ENCODE results near the gene PLD1. TPM values are rescaled to one million over a fixed set of nuclear protein-coding genes. Genes with fewer than 3 reads are reported as not detected.
"Not testable (repeated sequence)": the region's sequence is repeated elsewhere in the genome, so short reads cannot be mapped to it uniquely, and the experiment has no call there.

PLD1 gene
- polyA plus RNA-seq, 4 donors = 35.9 to 99.1 (median 72.1) TPM

GRCh38 chr3:171824824-171825221 is 14.5 kb upstream of the PLD1 start:
- H3K4me1 ChIP-seq (ENCODE audit: control insufficient read depth in 3 of 3, insufficient read depth in 2 of 3, low read depth in 1 of 3, low read length in 2 of 3) = peaks cover 0 to 10% (median 5%) of the 10 kb centered on the region in 3 donors
- no peak for FAIRE-seq
- H3K4me3 ChIP-seq (ENCODE audit: low read depth in 1 of 3, low read length in 3 of 3) = no peak overlapping the region
- H3K36me3 ChIP-seq (ENCODE audit: control insufficient read depth in 3 of 3, insufficient read depth in 2 of 3, low read depth in 1 of 3, low read length in 3 of 3) = no peaks in the 10 kb centered on the region
- H3K27me3 ChIP-seq (ENCODE audit: control insufficient read depth in 3 of 3, insufficient read depth in 3 of 3, low read length in 3 of 3) = no peaks in the 10 kb centered on the region
- peak overlapping the region in 1 of 3 donors; percentile 27 for H3K27ac ChIP-seq (ENCODE audit: low read depth in 1 of 3, low read length in 2 of 3)
- 73 to 82% (median 81%) methylated on average over 7 of the region's 7 CpGs for WGBS, 3 donors
- H3K9me3 ChIP-seq (ENCODE audit: control insufficient read depth in 2 of 2, insufficient read depth in 1 of 2, low read depth in 1 of 2, low read length in 1 of 2) = no peaks in the 10 kb centered on the region
- no peak for DNase-seq

GRCh38 chr3:171824116-171824515 is 13.8 kb upstream of the PLD1 start:
- 56 to 71% (median 63%) methylated on average over 6 of the region's 6 CpGs for WGBS, 3 donors
- DNase-seq = no peak
- Histone ChIP-seq H3K4me1 (ENCODE audit: control insufficient read depth in 3 of 3, insufficient read depth in 2 of 3, low read depth in 1 of 3, low read length in 2 of 3) (peaks cover 0 to 8% (median 3%) of the 10 kb centered on the region in 3 donors), H3K36me3 (ENCODE audit: control insufficient read depth in 3 of 3, insufficient read depth in 2 of 3, low read depth in 1 of 3, low read length in 3 of 3) (no peaks in the 10 kb centered on the region), H3K27me3 (ENCODE audit: control insufficient read depth in 3 of 3, insufficient read depth in 3 of 3, low read length in 3 of 3) (no peaks in the 10 kb centered on the region), H3K9me3 (ENCODE audit: control insufficient read depth in 2 of 2, insufficient read depth in 1 of 2, low read depth in 1 of 2, low read length in 1 of 2) (no peaks in the 10 kb centered on the region), H3K4me3 (ENCODE audit: low read depth in 1 of 3, low read length in 3 of 3) (no peak overlapping the region), H3K27ac (ENCODE audit: low read depth in 1 of 3, low read length in 2 of 3) (no peak overlapping the region)
- no peak for FAIRE-seq

- H3K9me3 ChIP-seq (ENCODE audit: control insufficient read depth in 2 of 2, insufficient read depth in 1 of 2, low read depth in 1 of 2, low read length in 1 of 2) = no peaks in the 10 kb centered on the region
- H3K36me3 ChIP-seq (ENCODE audit: control insufficient read depth in 3 of 3, insufficient read depth in 2 of 3, low read depth in 1 of 3, low read length in 3 of 3) = no peaks in the 10 kb centered on the region
- FAIRE-seq (no peak), DNase-seq (peak in 1 of 2 donors; percentile 51)
- no peak overlapping the region for H3K27ac ChIP-seq (ENCODE audit: low read depth in 1 of 3, low read length in 2 of 3)
- peaks cover 0 to 2% (median 0%) of the 10 kb centered on the region in 3 donors for H3K27me3 ChIP-seq (ENCODE audit: control insufficient read depth in 3 of 3, insufficient read depth in 3 of 3, low read length in 3 of 3)
- 59 to 86% (median 69%) methylated on average over 4 of the region's 4 CpGs for WGBS, 3 donors
- H3K4me1 ChIP-seq (ENCODE audit: control insufficient read depth in 3 of 3, insufficient read depth in 2 of 3, low read depth in 1 of 3, low read length in 2 of 3) = peaks cover 0 to 8% (median 0%) of the 10 kb centered on the region in 3 donors
- H3K4me3 ChIP-seq (ENCODE audit: low read depth in 1 of 3, low read length in 3 of 3) = no peak overlapping the region
These were observed 12.3 kb upstream of the PLD1 start for GRCh38 chr3:171822431-171823106.

- DNase-seq (no peak), FAIRE-seq (no peak)
- no peak overlapping the region for H3K27ac ChIP-seq (ENCODE audit: low read depth in 1 of 3, low read length in 2 of 3)
- H3K4me3 ChIP-seq (ENCODE audit: low read depth in 1 of 3, low read length in 3 of 3) = no peak overlapping the region
- peaks cover 0 to 8% (median 0%) of the 10 kb centered on the region in 3 donors for H3K4me1 ChIP-seq (ENCODE audit: control insufficient read depth in 3 of 3, insufficient read depth in 2 of 3, low read depth in 1 of 3, low read length in 2 of 3)
- H3K36me3 ChIP-seq (ENCODE audit: control insufficient read depth in 3 of 3, insufficient read depth in 2 of 3, low read depth in 1 of 3, low read length in 3 of 3) = no peaks in the 10 kb centered on the region
- 38 to 56% (median 44%) methylated on average over 2 of the region's 2 CpGs for WGBS, 3 donors
- H3K27me3 ChIP-seq (ENCODE audit: control insufficient read depth in 3 of 3, insufficient read depth in 3 of 3, low read length in 3 of 3) = peaks cover 0 to 2% (median 0%) of the 10 kb centered on the region in 3 donors
- H3K9me3 ChIP-seq (ENCODE audit: control insufficient read depth in 2 of 2, insufficient read depth in 1 of 2, low read depth in 1 of 2, low read length in 1 of 2) = no peaks in the 10 kb centered on the region
These were observed 11.6 kb upstream of the PLD1 start for GRCh38 chr3:171821778-171822358.

GRCh38 chr3:171821044-171821443 is 10.8 kb upstream of the PLD1 start:
- Histone ChIP-seq H3K4me1 (ENCODE audit: control insufficient read depth in 3 of 3, insufficient read depth in 2 of 3, low read depth in 1 of 3, low read length in 2 of 3) (peaks cover 0 to 8% (median 0%) of the 10 kb centered on the region in 3 donors), H3K36me3 (ENCODE audit: control insufficient read depth in 3 of 3, insufficient read depth in 2 of 3, low read depth in 1 of 3, low read length in 3 of 3) (no peaks in the 10 kb centered on the region), H3K9me3 (ENCODE audit: control insufficient read depth in 2 of 2, insufficient read depth in 1 of 2, low read depth in 1 of 2, low read length in 1 of 2) (no peaks in the 10 kb centered on the region), H3K27ac (ENCODE audit: low read depth in 1 of 3, low read length in 2 of 3) (no peak overlapping the region), H3K27me3 (ENCODE audit: control insufficient read depth in 3 of 3, insufficient read depth in 3 of 3, low read length in 3 of 3) (peaks cover 0 to 2% (median 0%) of the 10 kb centered on the region in 3 donors), H3K4me3 (ENCODE audit: low read depth in 1 of 3, low read length in 3 of 3) (no peak overlapping the region)
- WGBS, 3 donors = 90 to 94% (median 92%) methylated on average over 3 of the region's 3 CpGs
- DNase-seq = no peak
- no peak for FAIRE-seq

GRCh38 chr3:171817074-171817800 is 7.0 kb upstream of the PLD1 start:
- FAIRE-seq = no peak
- Histone ChIP-seq H3K4me3 (ENCODE audit: low read depth in 1 of 3, low read length in 3 of 3) (no peak overlapping the region), H3K9me3 (ENCODE audit: control insufficient read depth in 2 of 2, insufficient read depth in 1 of 2, low read depth in 1 of 2, low read length in 1 of 2) (no peaks in the 10 kb centered on the region), H3K27ac (ENCODE audit: low read depth in 1 of 3, low read length in 2 of 3) (no peak overlapping the region), H3K36me3 (ENCODE audit: control insufficient read depth in 3 of 3, insufficient read depth in 2 of 3, low read depth in 1 of 3, low read length in 3 of 3) (no peaks in the 10 kb centered on the region), H3K27me3 (ENCODE audit: control insufficient read depth in 3 of 3, insufficient read depth in 3 of 3, low read length in 3 of 3) (peaks cover 0 to 2% (median 0%) of the 10 kb centered on the region in 3 donors), H3K4me1 (ENCODE audit: control insufficient read depth in 3 of 3, insufficient read depth in 2 of 3, low read depth in 1 of 3, low read length in 2 of 3) (peaks cover 0 to 3% (median 0%) of the 10 kb centered on the region in 3 donors)
- WGBS, 3 donors = 82 to 91% (median 85%) methylated on average over 4 of the region's 4 CpGs
- no peak for DNase-seq

- Histone ChIP-seq H3K36me3 (ENCODE audit: control insufficient read depth in 3 of 3, insufficient read depth in 2 of 3, low read depth in 1 of 3, low read length in 3 of 3) (no peaks in the 10 kb centered on the region), H3K4me1 (ENCODE audit: control insufficient read depth in 3 of 3, insufficient read depth in 2 of 3, low read depth in 1 of 3, low read length in 2 of 3) (peaks cover 0 to 4% (median 0%) of the 10 kb centered on the region in 3 donors), H3K27ac (ENCODE audit: low read depth in 1 of 3, low read length in 2 of 3) (no peak overlapping the region), H3K4me3 (ENCODE audit: low read depth in 1 of 3, low read length in 3 of 3) (no peak overlapping the region), H3K9me3 (ENCODE audit: control insufficient read depth in 2 of 2, insufficient read depth in 1 of 2, low read depth in 1 of 2, low read length in 1 of 2) (no peaks in the 10 kb centered on the region), H3K27me3 (ENCODE audit: control insufficient read depth in 3 of 3, insufficient read depth in 3 of 3, low read length in 3 of 3) (peaks cover 0 to 2% (median 0%) of the 10 kb centered on the region in 3 donors)
- DNase-seq (no peak), FAIRE-seq (no peak)
- WGBS, 3 donors = 50 to 72% (median 54%) methylated on average over 2 of the region's 2 CpGs
These were observed 5.8 kb upstream of the PLD1 start for GRCh38 chr3:171815973-171816595.

GRCh38 chr3:171814662-171815061 is 4.4 kb upstream of the PLD1 start:
- H3K4me1 ChIP-seq (ENCODE audit: control insufficient read depth in 3 of 3, insufficient read depth in 2 of 3, low read depth in 1 of 3, low read length in 2 of 3); DNase-seq; H3K4me3 ChIP-seq (ENCODE audit: low read depth in 1 of 3, low read length in 3 of 3); H3K27ac ChIP-seq (ENCODE audit: low read depth in 1 of 3, low read length in 2 of 3); H3K27me3 ChIP-seq (ENCODE audit: control insufficient read depth in 3 of 3, insufficient read depth in 3 of 3, low read length in 3 of 3); FAIRE-seq; H3K9me3 ChIP-seq (ENCODE audit: control insufficient read depth in 2 of 2, insufficient read depth in 1 of 2, low read depth in 1 of 2, low read length in 1 of 2); H3K36me3 ChIP-seq (ENCODE audit: control insufficient read depth in 3 of 3, insufficient read depth in 2 of 3, low read depth in 1 of 3, low read length in 3 of 3): not testable (repeated sequence)
- WGBS, 3 donors = 95 to 99% (median 96%) methylated on average over 6 of the region's 6 CpGs

All from small intestine (tissue), 7 donors.